ENCODE measurements around the gene JPH3.
A peak's percentile ranks its signal among the peaks of the same experiment; 100 is the strongest.

The JPH3 gene

GRCh38 chr16:87703071-87703470 lies 100.8 kb downstream of the JPH3 start:
- no peak for TF ChIP-seq CTCF (IDR thresholded peaks at IDR 0.05; ENCODE audit: low read depth, low read length, missing control alignments)
- H3K27me3 ChIP-seq (replicated peaks) = no peaks in the 10 kb centered on the region
- H3K36me3 ChIP-seq (replicated peaks) = peaks cover 4% of the 10 kb centered on the region
- DNase-seq = no peak
- no peak overlapping the region for H3K4me3 ChIP-seq (ENCODE audit: low read depth, low read length)
- H3K27ac ChIP-seq = no peak overlapping the region
- in situ Hi-C loops (cut with HindIII; ENCODE audit: low pct_ligation_motif_present, low sequenced_read_pairs) = no loop called here

GRCh38 chr16:87703835-87704375 lies 101.6 kb downstream of the JPH3 start:
- Histone ChIP-seq H3K36me3 (replicated peaks) (peaks cover 11% of the 10 kb centered on the region), H3K27ac (no peak overlapping the region), H3K27me3 (replicated peaks) (no peaks in the 10 kb centered on the region), H3K4me3 (ENCODE audit: low read depth, low read length) (no peak overlapping the region)
- in situ Hi-C loops (cut with HindIII; ENCODE audit: low pct_ligation_motif_present, low sequenced_read_pairs) = no loop called here
- DNase-seq = no peak
- no peak for TF ChIP-seq CTCF (IDR thresholded peaks at IDR 0.05; ENCODE audit: low read depth, low read length, missing control alignments)

DNA sequence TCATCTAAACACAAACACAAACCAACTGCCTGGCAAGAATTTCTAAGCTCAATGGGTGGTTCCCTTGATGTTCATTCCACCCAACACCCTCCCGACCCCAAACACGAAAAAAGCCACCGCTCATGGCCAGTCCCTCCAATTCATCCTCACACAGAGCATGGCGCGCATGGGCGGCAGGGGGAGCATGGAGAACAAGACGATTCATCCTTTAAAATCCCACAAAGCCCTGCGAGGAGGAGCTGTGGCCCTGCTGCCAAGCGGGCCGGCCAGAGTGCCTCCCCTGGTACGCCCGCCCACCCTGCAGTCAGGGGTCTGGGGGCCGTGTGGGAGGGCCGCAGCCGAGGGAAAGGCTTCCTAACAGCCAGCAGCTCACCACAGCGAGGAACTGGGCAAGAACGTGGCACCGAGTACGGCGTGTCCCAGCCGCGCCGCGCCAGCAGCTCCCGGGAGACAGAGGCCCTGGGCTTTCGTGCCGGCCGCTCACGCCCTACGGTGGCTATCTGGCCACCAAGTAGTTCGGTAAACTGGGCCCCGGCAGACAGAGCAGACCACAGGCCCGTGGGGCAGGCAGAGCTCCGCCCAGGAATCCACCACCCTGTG lies 102.5 kb downstream of the JPH3 start:
- in situ Hi-C loops (cut with HindIII; ENCODE audit: low pct_ligation_motif_present, low sequenced_read_pairs) = no loop called here
- no peak for DNase-seq
- H3K27me3 ChIP-seq (replicated peaks) = no peaks in the 10 kb centered on the region
- TF ChIP-seq CTCF (IDR thresholded peaks at IDR 0.05; ENCODE audit: low read depth, low read length, missing control alignments) = no peak
- H3K36me3 ChIP-seq (replicated peaks) = peaks cover 11% of the 10 kb centered on the region
- H3K27ac ChIP-seq = no peak overlapping the region
- H3K4me3 ChIP-seq (ENCODE audit: low read depth, low read length) = no peak overlapping the region

DNA sequence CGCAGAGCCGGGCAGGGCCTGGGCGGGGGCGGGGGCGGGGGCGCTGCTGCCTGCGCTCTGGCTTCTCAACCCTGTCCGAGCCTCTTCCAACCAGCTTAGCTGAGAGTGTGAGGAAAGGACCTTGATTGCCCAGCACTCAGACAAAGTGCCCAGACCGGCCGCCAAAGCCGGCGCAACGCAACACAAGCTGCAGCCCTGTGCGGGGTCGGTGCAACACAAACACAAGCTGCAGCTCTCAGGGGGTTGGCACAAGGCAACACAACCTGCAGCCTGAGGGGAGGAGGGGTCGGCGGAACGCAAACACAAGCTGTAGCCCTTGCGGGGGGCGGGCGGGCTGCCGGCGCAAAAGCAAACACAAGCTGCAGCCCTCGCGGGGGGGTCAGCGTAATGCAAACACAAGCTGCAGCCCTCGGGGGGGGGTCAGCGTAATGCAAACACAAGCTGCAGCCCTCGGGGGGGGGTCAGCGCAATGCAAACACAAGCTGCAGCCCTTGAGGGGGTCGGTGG lies 103.5 kb downstream of the JPH3 start:
- no peak for DNase-seq
- TF ChIP-seq CTCF (IDR thresholded peaks at IDR 0.05; ENCODE audit: low read depth, low read length, missing control alignments) = no peak
- in situ Hi-C loops (cut with HindIII; ENCODE audit: low pct_ligation_motif_present, low sequenced_read_pairs) = no loop called here
- H3K27ac ChIP-seq = no peak overlapping the region
- peaks cover 12% of the 10 kb centered on the region for H3K36me3 ChIP-seq (replicated peaks)
- H3K27me3 ChIP-seq (replicated peaks) = no peaks in the 10 kb centered on the region
- H3K4me3 ChIP-seq (ENCODE audit: low read depth, low read length) = peak overlapping the region; percentile 20

- in situ Hi-C loops (cut with HindIII; ENCODE audit: low pct_ligation_motif_present, low sequenced_read_pairs) = no loop called here
- peaks cover 13% of the 10 kb centered on the region for H3K36me3 ChIP-seq (replicated peaks)
- TF ChIP-seq CTCF (IDR thresholded peaks at IDR 0.05; ENCODE audit: low read depth, low read length, missing control alignments) = no peak
Measured at GRCh38 chr16:87706278-87707000, 104.1 kb downstream of the JPH3 start.

More at GRCh38 chr16:87706278-87707000, 104.1 kb downstream of the JPH3 start:
- Histone ChIP-seq H3K4me3 (ENCODE audit: low read depth, low read length) (no peak overlapping the region), H3K27me3 (replicated peaks) (no peaks in the 10 kb centered on the region), H3K27ac (no peak overlapping the region)
- DNase-seq = no peak

All from brain microvascular endothelial cell (primary cell).